ENCODE data around the gene IL4R. TPM values are rescaled to one million over a fixed set of nuclear protein-coding genes. Genes with fewer than 3 reads are reported as not detected.

The IL4R gene
- polyA plus RNA-seq, 1 donor from 2014 or later: 0.07 TPM

DNA sequence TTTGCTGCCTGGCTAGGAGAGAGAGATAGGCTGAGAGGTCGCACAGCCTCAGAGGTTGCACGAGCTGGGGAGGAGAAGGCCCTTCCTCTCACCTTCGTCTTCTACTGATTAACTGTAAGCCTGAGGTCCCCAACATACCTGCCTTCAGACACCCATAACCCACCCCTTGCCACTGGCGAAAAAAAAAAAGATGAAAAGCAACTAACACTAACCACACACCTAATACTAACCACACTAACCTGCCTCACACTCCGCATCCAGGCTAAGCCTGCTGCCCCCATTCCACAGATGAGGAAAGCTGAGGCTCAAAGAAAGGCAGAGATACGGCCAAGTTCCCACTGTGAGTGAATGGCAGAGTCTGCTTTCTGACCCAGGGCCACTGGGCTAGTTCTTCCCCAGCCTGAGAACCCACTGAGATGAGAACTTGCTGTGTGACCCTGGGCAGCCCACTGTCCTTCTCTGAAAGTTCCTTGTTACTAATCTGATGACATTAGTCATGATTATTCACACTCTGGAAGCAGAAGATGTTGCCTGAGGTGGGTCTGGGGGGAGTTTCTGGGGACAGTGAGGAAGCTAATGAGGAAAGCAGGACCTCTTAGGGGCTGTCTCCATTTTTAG, 92.8 kb downstream of the IL4R start:
- no peak overlapping the region for H3K4me2 ChIP-seq (ENCODE audit: low read length)
- no peaks in the 10 kb centered on the region for H3K9me2 ChIP-seq (ENCODE audit: insufficient read depth, low read length)
- H3K9ac ChIP-seq (ENCODE audit: low read length): no peak overlapping the region
- no peaks in the 10 kb centered on the region for H3K79me2 ChIP-seq (replicated peaks; ENCODE audit: insufficient read depth, low read length)
- no peaks in the 10 kb centered on the region for H3K9me3 ChIP-seq (ENCODE audit: low read length)
- H3K36me3 ChIP-seq (ENCODE audit: insufficient read depth, low read length): no peaks in the 10 kb centered on the region
- H4K20me1 ChIP-seq (ENCODE audit: insufficient read depth): no peaks in the 10 kb centered on the region
- no peaks in the 10 kb centered on the region for H3F3A ChIP-seq (ENCODE audit: insufficient read depth, low read length, poor library complexity, severe bottlenecking)
- H2AFZ ChIP-seq (ENCODE audit: low read depth, low read length): no peak overlapping the region
- H3K27ac ChIP-seq (ENCODE audit: low read length): no peak overlapping the region
- H3K4me3 ChIP-seq (ENCODE audit: low read length): no peak overlapping the region
- H3K27me3 ChIP-seq (ENCODE audit: insufficient read depth, low read depth, low read length): no peaks in the 10 kb centered on the region
- TF ChIP-seq, protein P1, sequence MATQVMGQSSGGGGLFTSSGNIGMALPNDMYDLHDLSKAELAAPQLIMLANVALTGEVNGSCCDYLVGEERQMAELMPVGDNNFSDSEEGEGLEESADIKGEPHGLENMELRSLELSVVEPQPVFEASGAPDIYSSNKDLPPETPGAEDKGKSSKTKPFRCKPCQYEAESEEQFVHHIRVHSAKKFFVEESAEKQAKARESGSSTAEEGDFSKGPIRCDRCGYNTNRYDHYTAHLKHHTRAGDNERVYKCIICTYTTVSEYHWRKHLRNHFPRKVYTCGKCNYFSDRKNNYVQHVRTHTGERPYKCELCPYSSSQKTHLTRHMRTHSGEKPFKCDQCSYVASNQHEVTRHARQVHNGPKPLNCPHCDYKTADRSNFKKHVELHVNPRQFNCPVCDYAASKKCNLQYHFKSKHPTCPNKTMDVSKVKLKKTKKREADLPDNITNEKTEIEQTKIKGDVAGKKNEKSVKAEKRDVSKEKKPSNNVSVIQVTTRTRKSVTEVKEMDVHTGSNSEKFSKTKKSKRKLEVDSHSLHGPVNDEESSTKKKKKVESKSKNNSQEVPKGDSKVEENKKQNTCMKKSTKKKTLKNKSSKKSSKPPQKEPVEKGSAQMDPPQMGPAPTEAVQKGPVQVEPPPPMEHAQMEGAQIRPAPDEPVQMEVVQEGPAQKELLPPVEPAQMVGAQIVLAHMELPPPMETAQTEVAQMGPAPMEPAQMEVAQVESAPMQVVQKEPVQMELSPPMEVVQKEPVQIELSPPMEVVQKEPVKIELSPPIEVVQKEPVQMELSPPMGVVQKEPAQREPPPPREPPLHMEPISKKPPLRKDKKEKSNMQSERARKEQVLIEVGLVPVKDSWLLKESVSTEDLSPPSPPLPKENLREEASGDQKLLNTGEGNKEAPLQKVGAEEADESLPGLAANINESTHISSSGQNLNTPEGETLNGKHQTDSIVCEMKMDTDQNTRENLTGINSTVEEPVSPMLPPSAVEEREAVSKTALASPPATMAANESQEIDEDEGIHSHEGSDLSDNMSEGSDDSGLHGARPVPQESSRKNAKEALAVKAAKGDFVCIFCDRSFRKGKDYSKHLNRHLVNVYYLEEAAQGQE (IDR thresholded peaks at IDR 0.05; ENCODE audit: borderline replicate concordance): no peak
- TF ChIP-seq RAD21 (conservative IDR thresholded peaks at IDR 0.05) (no peak), POLR2AphosphoS5 (IDR thresholded peaks at IDR 0.05) (no peak), SMC3 (conservative IDR thresholded peaks at IDR 0.05; ENCODE audit: poor library complexity) (no peak), MXI1 (conservative IDR thresholded peaks at IDR 0.05; ENCODE audit: poor library complexity, severe bottlenecking) (no peak), TAF1 (IDR thresholded peaks at IDR 0.05; ENCODE audit: low read depth) (no peak)
- TF ChIP-seq, protein P2, sequence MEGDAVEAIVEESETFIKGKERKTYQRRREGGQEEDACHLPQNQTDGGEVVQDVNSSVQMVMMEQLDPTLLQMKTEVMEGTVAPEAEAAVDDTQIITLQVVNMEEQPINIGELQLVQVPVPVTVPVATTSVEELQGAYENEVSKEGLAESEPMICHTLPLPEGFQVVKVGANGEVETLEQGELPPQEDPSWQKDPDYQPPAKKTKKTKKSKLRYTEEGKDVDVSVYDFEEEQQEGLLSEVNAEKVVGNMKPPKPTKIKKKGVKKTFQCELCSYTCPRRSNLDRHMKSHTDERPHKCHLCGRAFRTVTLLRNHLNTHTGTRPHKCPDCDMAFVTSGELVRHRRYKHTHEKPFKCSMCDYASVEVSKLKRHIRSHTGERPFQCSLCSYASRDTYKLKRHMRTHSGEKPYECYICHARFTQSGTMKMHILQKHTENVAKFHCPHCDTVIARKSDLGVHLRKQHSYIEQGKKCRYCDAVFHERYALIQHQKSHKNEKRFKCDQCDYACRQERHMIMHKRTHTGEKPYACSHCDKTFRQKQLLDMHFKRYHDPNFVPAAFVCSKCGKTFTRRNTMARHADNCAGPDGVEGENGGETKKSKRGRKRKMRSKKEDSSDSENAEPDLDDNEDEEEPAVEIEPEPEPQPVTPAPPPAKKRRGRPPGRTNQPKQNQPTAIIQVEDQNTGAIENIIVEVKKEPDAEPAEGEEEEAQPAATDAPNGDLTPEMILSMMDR (IDR thresholded peaks at IDR 0.05; ENCODE audit: poor library complexity, severe bottlenecking): no peak

DNA sequence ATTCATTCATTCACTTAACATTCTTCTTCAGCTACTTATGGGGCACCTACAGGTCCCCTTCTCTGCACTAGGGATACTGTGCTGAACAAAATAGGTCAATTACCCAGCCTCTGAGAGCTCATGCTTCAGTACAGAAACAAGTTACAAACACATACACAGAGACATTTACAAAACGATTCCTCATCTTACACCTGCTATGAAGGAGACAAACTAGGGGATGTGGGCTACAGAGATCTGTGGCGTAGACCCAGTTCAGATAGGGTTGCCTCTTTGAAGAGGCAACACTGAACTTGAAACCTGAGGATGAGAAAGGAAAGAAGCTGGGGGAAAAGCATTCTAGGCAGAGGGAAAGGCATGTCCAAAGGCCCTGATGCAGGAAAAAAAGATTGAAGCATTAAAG, 93.4 kb downstream of the IL4R start:
- TF ChIP-seq EZH2 (IDR thresholded peaks at IDR 0.05; ENCODE audit: borderline replicate concordance, insufficient read depth, low read length, poor library complexity, severe bottlenecking): no peak
- TF ChIP-seq, protein P1 (IDR thresholded peaks at IDR 0.05; ENCODE audit: borderline replicate concordance): no peak
- TF ChIP-seq, protein P2 (IDR thresholded peaks at IDR 0.05; ENCODE audit: poor library complexity, severe bottlenecking): no peak
- TF ChIP-seq SMC3 (conservative IDR thresholded peaks at IDR 0.05; ENCODE audit: poor library complexity): no peak
- no peak for TF ChIP-seq TAF1 (IDR thresholded peaks at IDR 0.05; ENCODE audit: low read depth)
- TF ChIP-seq EP300 (conservative IDR thresholded peaks at IDR 0.05; ENCODE audit: poor library complexity, severe bottlenecking): no peak
- no peak for TF ChIP-seq POLR2AphosphoS5 (IDR thresholded peaks at IDR 0.05)
- no peak for TF ChIP-seq MXI1 (conservative IDR thresholded peaks at IDR 0.05; ENCODE audit: poor library complexity, severe bottlenecking)
- TF ChIP-seq RAD21 (conservative IDR thresholded peaks at IDR 0.05): no peak

More for the DNA sequence above, 93.4 kb downstream of the IL4R start:
- no peaks in the 10 kb centered on the region for H3K36me3 ChIP-seq (ENCODE audit: insufficient read depth, low read length)
- no peaks in the 10 kb centered on the region for H3K79me2 ChIP-seq (replicated peaks; ENCODE audit: insufficient read depth, low read length)
- no peak overlapping the region for H2AFZ ChIP-seq (ENCODE audit: low read depth, low read length)
- no peaks in the 10 kb centered on the region for H3K9me2 ChIP-seq (ENCODE audit: insufficient read depth, low read length)
- H3K9ac ChIP-seq (ENCODE audit: low read length): no peak overlapping the region
- no peaks in the 10 kb centered on the region for H3K27me3 ChIP-seq (ENCODE audit: insufficient read depth, low read depth, low read length)
- no peak overlapping the region for H3K27ac ChIP-seq (ENCODE audit: low read length)
- no peaks in the 10 kb centered on the region for H4K20me1 ChIP-seq (ENCODE audit: insufficient read depth)
- no peaks in the 10 kb centered on the region for H3F3A ChIP-seq (ENCODE audit: insufficient read depth, low read length, poor library complexity, severe bottlenecking)
- H3K4me3 ChIP-seq (ENCODE audit: low read length): no peak overlapping the region
- no peaks in the 10 kb centered on the region for H3K9me3 ChIP-seq (ENCODE audit: low read length)
- no peak overlapping the region for H3K4me2 ChIP-seq (ENCODE audit: low read length)
